ENCODE results near the gene HENMT1.
"Not testable (repeated sequence)": the region's sequence is repeated elsewhere in the genome, so short reads cannot be mapped to it uniquely, and the experiment has no call there.

HENMT1 gene

GRCh38 chr1:108670131-108670773 lies 9.4 kb upstream of the HENMT1 start:
- no peak for DNase-seq

- no peak for DNase-seq
Observed at GRCh38 chr1:108669679-108670078, 8.8 kb upstream of the HENMT1 start.

- no peak for DNase-seq
Observed at GRCh38 chr1:108668777-108669176, 7.9 kb upstream of the HENMT1 start.

- not testable (repeated sequence) for DNase-seq
Observed at GRCh38 chr1:108667422-108667821, 6.5 kb upstream of the HENMT1 start.

GRCh38 chr1:108665771-108666170 lies 4.9 kb upstream of the HENMT1 start:
- DNase-seq, result no peak

- no peak for DNase-seq
Observed at GRCh38 chr1:108665067-108665466, 4.2 kb upstream of the HENMT1 start.

GRCh38 chr1:108664481-108664880 lies 3.6 kb upstream of the HENMT1 start:
- DNase-seq, result no peak

GRCh38 chr1:108663074-108663473 lies 2.2 kb upstream of the HENMT1 start:
- no peak for DNase-seq

- DNase-seq, result no peak
Observed at GRCh38 chr1:108657356-108658080, 3.4 kb downstream of the HENMT1 start.

- DNase-seq, result no peak
Observed at GRCh38 chr1:108653431-108654105, 7.3 kb downstream of the HENMT1 start.

- peak; percentile 27 for DNase-seq
Observed at GRCh38 chr1:108646648-108647269, 14.1 kb downstream of the HENMT1 start.

GRCh38 chr1:108646265-108646647 lies 14.6 kb downstream of the HENMT1 start:
- DNase-seq, result no peak

- no peak for DNase-seq
Observed at GRCh38 chr1:108645564-108646184, 15.2 kb downstream of the HENMT1 start.

GRCh38 chr1:108644984-108645383 lies 15.9 kb downstream of the HENMT1 start:
- DNase-seq, result peak; percentile 20

GRCh38 chr1:108643492-108644335 lies 17.2 kb downstream of the HENMT1 start:
- DNase-seq, result peak; percentile 20

GRCh38 chr1:108640863-108641262 lies 20.0 kb downstream of the HENMT1 start:
- DNase-seq, result not testable (repeated sequence)

- DNase-seq, result no peak
Observed at GRCh38 chr1:108639899-108640560, 20.9 kb downstream of the HENMT1 start.

GRCh38 chr1:108636876-108637275 lies 24.0 kb downstream of the HENMT1 start:
- no peak for DNase-seq

GRCh38 chr1:108634521-108634920 lies 26.4 kb downstream of the HENMT1 start:
- no peak for DNase-seq

- no peak for DNase-seq
Observed at GRCh38 chr1:108628665-108629064, 32.2 kb downstream of the HENMT1 start.

GRCh38 chr1:108627951-108628350 lies 32.9 kb downstream of the HENMT1 start:
- no peak for DNase-seq

- DNase-seq, result no peak
Observed at GRCh38 chr1:108627256-108627655, 33.6 kb downstream of the HENMT1 start.

Measured in stimulated activated CD4-positive, alpha-beta T cell treated with anti-CD3 and anti-CD28 coated beads, Interleukin-12 subunit alpha, Interleukin-12 subunit beta, amount 100 ng/mL, for 4 hours (primary cell).